IMR-90 (cell line): ENCODE data around the gene TSSK2.

Experiments
- BHLHE40 ChIP-seq: fragments of 150-350 bp; IDR thresholded peaks from 2 replicates; pipeline ENCODE4 v1.6.1; 2016; ENCODE audit warnings: mild to moderate bottlenecking, low read depth, low read length
- CEBPB ChIP-seq: IDR thresholded peaks from 2 replicates; pipeline ENCODE4 v1.6.1; 2012; ENCODE audit warnings: low read depth, low read length, improper control_type of control experiment
- MAFK ChIP-seq: IDR thresholded peaks from 2 replicates; pipeline ENCODE4 v1.6.1; 2012; ENCODE audit warnings: low read depth, low read length, improper control_type of control experiment
- MAZ ChIP-seq: IDR thresholded peaks from 2 replicates; pipeline ENCODE4 v1.6.1; 2012; ENCODE audit warnings: low read depth, mild to moderate bottlenecking, low read length, improper control_type of control experiment, moderate library complexity, borderline replicate concordance
- POLR2A ChIP-seq: IDR thresholded peaks from 2 replicates; pipeline ENCODE4 v1.6.1; 2012; ENCODE audit warnings: mild to moderate bottlenecking, low read depth, low read length
- RAD21 ChIP-seq: IDR thresholded peaks from 2 replicates; pipeline ENCODE4 v1.6.1; 2012; ENCODE audit warnings: low read length, improper control_type of control experiment
- RCOR1 ChIP-seq: IDR thresholded peaks from 2 replicates; pipeline ENCODE4 v1.6.1; 2012; ENCODE audit warnings: mild to moderate bottlenecking, low read length, improper control_type of control experiment; ENCODE audit not compliant: insufficient replicate concordance
- RFX5 ChIP-seq: IDR thresholded peaks from 2 replicates; pipeline ENCODE4 v1.8.0; 2012; ENCODE audit warnings: low read depth, mild to moderate bottlenecking, low read length, moderate library complexity
- SMC3 ChIP-seq: fragments of 150-350 bp; IDR thresholded peaks from 2 replicates; pipeline ENCODE4 v1.6.1; 2016; ENCODE audit warnings: low read depth, mild to moderate bottlenecking, antibody characterized with exemption, low read length, moderate library complexity
- TF ChIP-seq, protein P1 (sequence below): conservative IDR thresholded peaks from 2 replicates; pipeline ENCODE4 v1.5.1; 2012; ENCODE audit warnings: mild to moderate bottlenecking, low read depth, low read length, improper control_type of control experiment
- TF ChIP-seq, protein P2 (sequence below): fragments of 150-350 bp; IDR thresholded peaks from 2 replicates; pipeline ENCODE4 v1.6.1; 2017; ENCODE audit warnings: mild to moderate bottlenecking, antibody characterized with exemption, low read length, low read depth

DNA sequence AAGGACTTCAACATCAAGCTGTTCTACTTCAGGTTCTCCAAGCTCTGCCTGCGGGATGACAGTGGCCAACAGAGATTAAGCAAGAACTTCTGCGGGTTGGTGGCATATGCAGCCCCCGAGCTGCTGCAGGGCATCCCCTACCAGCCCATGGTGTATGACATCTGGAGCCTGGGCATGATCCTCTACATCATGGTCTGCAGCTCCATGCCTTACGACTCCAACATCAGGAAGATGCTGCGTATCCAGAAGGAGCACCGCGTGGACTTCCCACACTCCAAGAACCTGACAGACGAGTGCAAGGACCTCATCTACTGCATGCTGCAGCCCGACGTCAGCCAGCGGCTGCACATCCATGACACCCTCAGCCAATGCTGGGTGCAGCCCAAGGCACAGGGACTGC lies 6.1 kb upstream of the TSSK2 start:
- TF ChIP-seq, protein P1, sequence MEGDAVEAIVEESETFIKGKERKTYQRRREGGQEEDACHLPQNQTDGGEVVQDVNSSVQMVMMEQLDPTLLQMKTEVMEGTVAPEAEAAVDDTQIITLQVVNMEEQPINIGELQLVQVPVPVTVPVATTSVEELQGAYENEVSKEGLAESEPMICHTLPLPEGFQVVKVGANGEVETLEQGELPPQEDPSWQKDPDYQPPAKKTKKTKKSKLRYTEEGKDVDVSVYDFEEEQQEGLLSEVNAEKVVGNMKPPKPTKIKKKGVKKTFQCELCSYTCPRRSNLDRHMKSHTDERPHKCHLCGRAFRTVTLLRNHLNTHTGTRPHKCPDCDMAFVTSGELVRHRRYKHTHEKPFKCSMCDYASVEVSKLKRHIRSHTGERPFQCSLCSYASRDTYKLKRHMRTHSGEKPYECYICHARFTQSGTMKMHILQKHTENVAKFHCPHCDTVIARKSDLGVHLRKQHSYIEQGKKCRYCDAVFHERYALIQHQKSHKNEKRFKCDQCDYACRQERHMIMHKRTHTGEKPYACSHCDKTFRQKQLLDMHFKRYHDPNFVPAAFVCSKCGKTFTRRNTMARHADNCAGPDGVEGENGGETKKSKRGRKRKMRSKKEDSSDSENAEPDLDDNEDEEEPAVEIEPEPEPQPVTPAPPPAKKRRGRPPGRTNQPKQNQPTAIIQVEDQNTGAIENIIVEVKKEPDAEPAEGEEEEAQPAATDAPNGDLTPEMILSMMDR, result no peak
- TF ChIP-seq POLR2A, result no peak
- TF ChIP-seq MAFK, result no peak
- TF ChIP-seq BHLHE40, result no peak
- TF ChIP-seq SMC3, result no peak
- TF ChIP-seq RFX5, result no peak
- no peak for TF ChIP-seq RCOR1
- TF ChIP-seq RAD21, result no peak
- no peak for TF ChIP-seq CEBPB
- TF ChIP-seq, protein P2, sequence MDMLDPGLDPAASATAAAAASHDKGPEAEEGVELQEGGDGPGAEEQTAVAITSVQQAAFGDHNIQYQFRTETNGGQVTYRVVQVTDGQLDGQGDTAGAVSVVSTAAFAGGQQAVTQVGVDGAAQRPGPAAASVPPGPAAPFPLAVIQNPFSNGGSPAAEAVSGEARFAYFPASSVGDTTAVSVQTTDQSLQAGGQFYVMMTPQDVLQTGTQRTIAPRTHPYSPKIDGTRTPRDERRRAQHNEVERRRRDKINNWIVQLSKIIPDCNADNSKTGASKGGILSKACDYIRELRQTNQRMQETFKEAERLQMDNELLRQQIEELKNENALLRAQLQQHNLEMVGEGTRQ, result no peak
- no peak for TF ChIP-seq MAZ
